HG03571 (cell line): Measurements from ENCODE around the gene IRF6.

ENCODE experiments used
- ATAC-seq: cut with Tn5 transposase; IDR thresholded peaks from one replicate; pipeline ENCODE4 v1.9.1; 2021; ENCODE audit not compliant: unreplicated experiment

The IRF6 gene

GRCh38 chr1:209736490-209737117 lies 69.3 kb downstream of the IRF6 start:
- ATAC-seq: no peak
